Astrocyte of the hippocampus (primary cell): ENCODE data around the gene TP73.

Source experiments
- DNase-seq: peaks from one replicate; pipeline ENCODE4 v3.0.0; 2011; ENCODE audit warnings: low read depth, low spot score

TP73 gene

GRCh38 chr1:3672231-3672970 is 20.1 kb downstream of the TP73 start:
- no peak for DNase-seq

- no peak for DNase-seq
These were observed 20.6 kb downstream of the TP73 start for GRCh38 chr1:3672971-3673361.

GRCh38 chr1:3673381-3674099 is 21.2 kb downstream of the TP73 start:
- no peak for DNase-seq

- DNase-seq = peak; percentile 41
These were observed 22.1 kb downstream of the TP73 start for GRCh38 chr1:3674100-3675094.

- no peak for DNase-seq
These were observed 23.1 kb downstream of the TP73 start for GRCh38 chr1:3675436-3675835.

- DNase-seq = no peak
These were observed 24.5 kb downstream of the TP73 start for GRCh38 chr1:3676581-3677470.

GRCh38 chr1:3677484-3677883 is 25.2 kb downstream of the TP73 start:
- DNase-seq = no peak

- DNase-seq = no peak
These were observed 26.2 kb downstream of the TP73 start for GRCh38 chr1:3678361-3679097.

GRCh38 chr1:3679098-3679555 is 26.8 kb downstream of the TP73 start:
- no peak for DNase-seq

- DNase-seq = no peak
These were observed 27.6 kb downstream of the TP73 start for GRCh38 chr1:3679799-3680453.

- DNase-seq = no peak
These were observed 28.3 kb downstream of the TP73 start for GRCh38 chr1:3680488-3681230.

- DNase-seq = no peak
These were observed 29.0 kb downstream of the TP73 start for GRCh38 chr1:3681231-3681897.

GRCh38 chr1:3681898-3682806 is 29.8 kb downstream of the TP73 start:
- no peak for DNase-seq

GRCh38 chr1:3683197-3683596 is 30.9 kb downstream of the TP73 start:
- no peak for DNase-seq

- DNase-seq = peak; percentile 43
These were observed 31.7 kb downstream of the TP73 start for GRCh38 chr1:3683992-3684391.

- DNase-seq = no peak
These were observed 32.9 kb downstream of the TP73 start for GRCh38 chr1:3685222-3685621.

- no peak for DNase-seq
These were observed 33.6 kb downstream of the TP73 start for GRCh38 chr1:3685906-3686305.
